ENCODE results near the gene RALGPS1. TPM values are rescaled to one million over a fixed set of nuclear protein-coding genes. Genes with fewer than 3 reads are reported as not detected.

RALGPS1 gene
- total and polyA plus RNA-seq, 2 of the 8 experiments (the other 6 are each of a cell fraction or from before 2014, with no cell fraction given), result 20.0 to 23.5 TPM

DNA sequence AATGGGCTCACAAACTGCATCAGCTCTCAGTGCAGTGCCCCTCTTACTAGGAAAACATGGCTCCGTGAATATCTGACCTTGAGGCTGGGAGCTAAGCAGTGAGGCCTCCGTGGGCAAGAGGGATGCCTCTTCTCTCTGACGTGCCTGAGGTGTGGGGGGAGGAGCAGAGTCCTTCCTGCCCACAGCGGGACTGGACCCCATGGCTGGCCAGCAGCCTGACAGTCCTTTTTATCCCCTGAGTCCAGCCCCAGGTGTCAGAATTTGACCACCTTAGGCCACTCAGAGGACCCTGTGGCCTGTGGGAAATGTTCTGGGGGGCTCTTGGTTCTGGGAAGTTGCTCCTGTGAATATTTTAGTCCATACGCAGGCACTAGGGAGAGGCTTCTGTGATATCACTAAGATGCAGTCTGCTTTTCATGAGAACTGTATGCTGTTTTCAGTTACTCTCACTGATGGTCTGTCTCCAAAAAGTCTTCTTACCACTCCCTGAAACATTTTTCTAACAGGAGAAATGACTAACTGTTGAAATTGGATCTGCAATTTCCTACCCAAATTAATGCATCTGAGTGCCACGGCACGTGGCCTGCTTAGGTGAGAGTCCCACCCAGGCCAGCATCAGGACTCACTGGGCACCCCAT, 184.5 kb downstream of the RALGPS1 start:
- Histone ChIP-seq H3K27ac (ENCODE audit: low read depth, low read length) (no peak overlapping the region), H2BK15ac (ENCODE audit: low read length) (no peak overlapping the region), H2BK12ac (ENCODE audit: low read depth, low read length) (no peak overlapping the region), H3K56ac (replicated peaks; ENCODE audit: insufficient read length, low read depth, low read length) (no peak overlapping the region), H3K18ac (ENCODE audit: extremely low read depth, low read length) (no peak overlapping the region), H3K9ac (replicated peaks in 1 of 4; ENCODE audit: extremely low read depth in 1 of 4, low read depth in 3 of 4, low read length in 3 of 4) (no peak overlapping the region), H3K79me1 (ENCODE audit: low read depth, low read length) (no peaks in the 10 kb centered on the region), H4K91ac (replicated peaks; ENCODE audit: insufficient read length, low read length) (no peak overlapping the region), H2BK5ac (ENCODE audit: low read depth, low read length) (no peak overlapping the region), H2BK120ac (replicated peaks; ENCODE audit: low read depth, low read length) (no peak overlapping the region), H3K4me2 (ENCODE audit: insufficient read depth in 1 of 2, low read depth in 2 of 2, low read length in 2 of 2) (no peak overlapping the region), H3K4ac (replicated peaks; ENCODE audit: insufficient read length, low read depth, low read length) (no peak overlapping the region), H4K20me1 (replicated peaks in 1 of 2; ENCODE audit: control insufficient read depth in 1 of 2, insufficient read depth in 2 of 2, low read length in 2 of 2) (peaks cover 0 to 2% of the 10 kb centered on the region in 2 experiments), H2AK5ac (ENCODE audit: low read depth, low read length) (no peak overlapping the region), H3K14ac (ENCODE audit: insufficient read length) (no peak overlapping the region), H3K23me2 (ENCODE audit: low read depth, low read length) (no peaks in the 10 kb centered on the region), H3K9me3 (ENCODE audit: insufficient read depth in 2 of 2, low read depth in 1 of 2, low read length in 1 of 2) (no peaks in the 10 kb centered on the region), H2BK20ac (ENCODE audit: low read length) (no peak overlapping the region), H3K4me3 (ENCODE audit: extremely low read depth in 1 of 4, insufficient read depth in 2 of 4, low read depth in 3 of 4, low read length in 4 of 4) (no peak overlapping the region), H3K23ac (ENCODE audit: insufficient read length) (no peak overlapping the region), H2AFZ (ENCODE audit: low read length) (no peak overlapping the region), H4K5ac (ENCODE audit: insufficient read length, low read depth, low read length) (no peak overlapping the region), H3K4me1 (replicated peaks in 1 of 4; ENCODE audit: control insufficient read depth in 3 of 4, insufficient read depth in 4 of 4, low read length in 3 of 4) (no peaks in the 10 kb centered on the region), H4K8ac (ENCODE audit: extremely low read depth, insufficient read depth, low read length) (no peak overlapping the region), H3K36me3 (ENCODE audit: control insufficient read depth in 2 of 4, insufficient read depth in 4 of 4, low read length in 3 of 4) (no peaks in the 10 kb centered on the region), H3K27me3 (replicated peaks in 1 of 4; ENCODE audit: control insufficient read depth in 3 of 4, extremely low read depth in 1 of 4, insufficient read depth in 3 of 4, low read length in 3 of 4) (no peaks in the 10 kb centered on the region), H3K79me2 (ENCODE audit: control insufficient read depth in 1 of 2, insufficient read depth in 2 of 2, low read length in 2 of 2) (no peaks in the 10 kb centered on the region)
- FAIRE-seq (no peak), DNase-seq (ENCODE audit: low read depth in 1 of 2, low spot score in 2 of 2) (no peak)
- ChIA-PET CTCF (ENCODE audit: partially characterized antibody) (interaction anchor here (0.6 to 1.5 kb wide), 2 partner anchors 51 to 62 kb away, joined by 3 read pairs; no protein-coding TSS in a partner anchor), POLR2A (ENCODE audit: partially characterized antibody) (interaction anchor here (2.5 kb wide), 1 partner anchor 13 kb away, joined by 7 read pairs; no protein-coding TSS in a partner anchor)
- WGBS, 2 experiments (ENCODE audit: extremely low coverage in 1 of 2, insufficient coverage in 1 of 2, insufficient read length in 1 of 2, insufficient replicate concordance in 2 of 2, low coverage in 1 of 2, low lambda C conversion rate in 2 of 2, missing lambda C conversion rate in 1 of 2), result 87% methylated on average over 7 of the region's 7 CpGs; no CpG with 5 or more reads in 1 of the 2 experiments
- TF ChIP-seq, protein P1, sequence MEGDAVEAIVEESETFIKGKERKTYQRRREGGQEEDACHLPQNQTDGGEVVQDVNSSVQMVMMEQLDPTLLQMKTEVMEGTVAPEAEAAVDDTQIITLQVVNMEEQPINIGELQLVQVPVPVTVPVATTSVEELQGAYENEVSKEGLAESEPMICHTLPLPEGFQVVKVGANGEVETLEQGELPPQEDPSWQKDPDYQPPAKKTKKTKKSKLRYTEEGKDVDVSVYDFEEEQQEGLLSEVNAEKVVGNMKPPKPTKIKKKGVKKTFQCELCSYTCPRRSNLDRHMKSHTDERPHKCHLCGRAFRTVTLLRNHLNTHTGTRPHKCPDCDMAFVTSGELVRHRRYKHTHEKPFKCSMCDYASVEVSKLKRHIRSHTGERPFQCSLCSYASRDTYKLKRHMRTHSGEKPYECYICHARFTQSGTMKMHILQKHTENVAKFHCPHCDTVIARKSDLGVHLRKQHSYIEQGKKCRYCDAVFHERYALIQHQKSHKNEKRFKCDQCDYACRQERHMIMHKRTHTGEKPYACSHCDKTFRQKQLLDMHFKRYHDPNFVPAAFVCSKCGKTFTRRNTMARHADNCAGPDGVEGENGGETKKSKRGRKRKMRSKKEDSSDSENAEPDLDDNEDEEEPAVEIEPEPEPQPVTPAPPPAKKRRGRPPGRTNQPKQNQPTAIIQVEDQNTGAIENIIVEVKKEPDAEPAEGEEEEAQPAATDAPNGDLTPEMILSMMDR (IDR thresholded peaks at IDR 0.05; ENCODE audit: control extremely low read depth in 1 of 3, insufficient read depth in 1 of 3, low read depth in 1 of 3, low read length in 3 of 3), result no peak
- no peak for TF ChIP-seq FOSL1 (IDR thresholded peaks at IDR 0.05; ENCODE audit: insufficient read depth, low read depth, low read length)
- no peak for TF ChIP-seq E2F6 (IDR thresholded peaks at IDR 0.05)
- no peak for TF ChIP-seq POLR2A (IDR thresholded peaks at IDR 0.05; ENCODE audit: control extremely low read depth in 1 of 2, low read depth in 2 of 2, low read length in 2 of 2)
- no peak for TF ChIP-seq EZH2 (IDR thresholded peaks at IDR 0.05; ENCODE audit: low read depth, low read length, severe bottlenecking)
- TF ChIP-seq SRF (IDR thresholded peaks at IDR 0.05; ENCODE audit: low read depth, low read length), result no peak
- no peak for TF ChIP-seq NRF1 (IDR thresholded peaks at IDR 0.05; ENCODE audit: low read depth, low read length)
- no peak for TF ChIP-seq NANOG (IDR thresholded peaks at IDR 0.05; ENCODE audit: insufficient read depth, low read depth, low read length, poor library complexity, severe bottlenecking)
- no peak for TF ChIP-seq ASH2L (IDR thresholded peaks at IDR 0.05; ENCODE audit: low read length)
- TF ChIP-seq BCL11A (IDR thresholded peaks at IDR 0.05; ENCODE audit: low read depth in 2 of 2, low read length in 2 of 2), result no peak

Measured in H1 (cell line).